Measurements from ENCODE around the gene RSPO1. TPM values are rescaled to one million over a fixed set of nuclear protein-coding genes. Genes with fewer than 3 reads are reported as not detected.

Gene RSPO1
- total and polyA plus RNA-seq, 12 donors, result 0.03 to 0.35 (median 0.10) TPM; not detected in 9

DNA sequence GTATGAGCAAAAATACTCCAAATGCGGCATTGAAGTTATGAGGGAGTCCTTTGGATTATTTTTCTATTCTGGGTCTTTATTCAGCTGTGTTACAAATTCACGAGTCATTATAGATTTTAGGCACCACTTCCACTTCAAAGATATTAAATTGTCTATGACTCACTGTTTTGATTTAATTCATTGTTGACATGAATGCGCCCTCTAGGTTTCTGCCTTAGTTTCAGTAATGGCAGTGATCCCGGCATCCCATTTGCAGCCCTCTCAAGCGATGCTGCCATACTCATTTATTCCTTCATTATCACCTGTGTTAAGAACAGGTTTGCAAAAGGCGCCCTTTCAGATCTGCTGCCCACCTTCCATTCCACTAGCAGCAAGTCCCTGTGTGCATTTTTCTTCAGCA, 14.0 kb downstream of the RSPO1 start:
- 84 to 86% methylated on average over 6 of the region's 6 CpGs for WGBS, 2 donors
- Histone ChIP-seq H3K4me3 (no peak overlapping the region), H3K9me3 (no peaks in the 10 kb centered on the region), H3K4me1 (no peaks in the 10 kb centered on the region), H3K36me3 (no peaks in the 10 kb centered on the region), H3K27ac (no peak overlapping the region), H3K27me3 (peaks cover 0 to 92% (median 74%) of the 10 kb centered on the region in 7 donors)
- TF ChIP-seq, protein P1, sequence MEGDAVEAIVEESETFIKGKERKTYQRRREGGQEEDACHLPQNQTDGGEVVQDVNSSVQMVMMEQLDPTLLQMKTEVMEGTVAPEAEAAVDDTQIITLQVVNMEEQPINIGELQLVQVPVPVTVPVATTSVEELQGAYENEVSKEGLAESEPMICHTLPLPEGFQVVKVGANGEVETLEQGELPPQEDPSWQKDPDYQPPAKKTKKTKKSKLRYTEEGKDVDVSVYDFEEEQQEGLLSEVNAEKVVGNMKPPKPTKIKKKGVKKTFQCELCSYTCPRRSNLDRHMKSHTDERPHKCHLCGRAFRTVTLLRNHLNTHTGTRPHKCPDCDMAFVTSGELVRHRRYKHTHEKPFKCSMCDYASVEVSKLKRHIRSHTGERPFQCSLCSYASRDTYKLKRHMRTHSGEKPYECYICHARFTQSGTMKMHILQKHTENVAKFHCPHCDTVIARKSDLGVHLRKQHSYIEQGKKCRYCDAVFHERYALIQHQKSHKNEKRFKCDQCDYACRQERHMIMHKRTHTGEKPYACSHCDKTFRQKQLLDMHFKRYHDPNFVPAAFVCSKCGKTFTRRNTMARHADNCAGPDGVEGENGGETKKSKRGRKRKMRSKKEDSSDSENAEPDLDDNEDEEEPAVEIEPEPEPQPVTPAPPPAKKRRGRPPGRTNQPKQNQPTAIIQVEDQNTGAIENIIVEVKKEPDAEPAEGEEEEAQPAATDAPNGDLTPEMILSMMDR (IDR thresholded peaks at IDR 0.05), result no peak
- intact Hi-C loops (cut with DNase I), result no loop called here
- no peak for DNase-seq
- no peak for ATAC-seq

DNA sequence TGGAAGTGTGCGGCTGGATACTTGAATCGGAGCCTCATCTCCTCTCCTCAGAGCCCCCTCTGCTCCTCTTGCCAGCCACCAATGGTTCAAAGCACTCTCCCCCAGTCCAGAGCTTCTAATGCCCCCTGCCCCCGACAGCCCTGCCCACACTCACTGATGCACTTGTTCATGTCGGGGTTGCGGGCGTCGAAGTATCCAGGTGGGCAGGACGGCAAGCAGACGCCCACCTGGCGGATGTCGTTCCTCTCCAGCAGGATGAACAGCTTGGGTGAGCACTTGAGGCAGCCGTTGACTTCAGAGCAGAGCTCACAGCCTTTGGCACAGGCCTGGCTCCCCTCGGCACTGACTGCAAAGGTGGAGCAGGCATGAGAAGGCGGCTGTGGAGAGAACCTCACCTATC, 18.4 kb downstream of the RSPO1 start:
- Histone ChIP-seq H3K27ac (no peak overlapping the region), H3K4me3 (no peak overlapping the region), H3K4me1 (no peaks in the 10 kb centered on the region), H3K27me3 (peaks cover 0 to 91% (median 77%) of the 10 kb centered on the region in 7 donors), H3K36me3 (no peaks in the 10 kb centered on the region), H3K9me3 (no peaks in the 10 kb centered on the region)
- WGBS, 2 donors, result 69 to 76% methylated on average over 14 of the region's 14 CpGs
- TF ChIP-seq, protein P1 (IDR thresholded peaks at IDR 0.05), result no peak
- DNase-seq, result no peak
- no peak for ATAC-seq
- intact Hi-C loops (cut with DNase I), result no loop called here

DNA sequence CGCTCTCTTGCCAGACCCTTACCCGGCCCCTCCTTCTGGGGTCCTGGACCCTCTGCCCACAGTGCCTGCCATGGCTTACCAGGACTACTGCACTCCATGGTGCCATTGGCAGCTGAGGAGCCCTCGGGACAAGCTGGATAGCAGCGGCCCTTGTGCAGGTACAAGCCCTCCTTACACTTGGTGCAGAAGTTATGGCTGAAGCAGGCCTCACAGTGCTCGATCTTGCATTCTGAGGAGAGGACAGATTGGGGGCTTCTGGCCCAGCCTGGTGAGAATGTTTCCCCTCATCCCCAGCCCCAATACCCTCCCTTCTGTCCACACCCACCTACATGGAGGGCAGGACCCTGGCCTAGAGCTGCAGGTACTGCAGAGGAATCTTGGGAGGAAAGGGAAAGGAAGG, 20.6 kb downstream of the RSPO1 start:
- 79 to 84% methylated on average over 5 of the region's 5 CpGs for WGBS, 2 donors
- H3K36me3 ChIP-seq, result no peaks in the 10 kb centered on the region
- DNase-seq (no peak), ATAC-seq (no peak)
- no peak overlapping the region for H3K27ac ChIP-seq
- intact Hi-C loops (cut with DNase I), result no loop called here
- H3K9me3 ChIP-seq, result no peaks in the 10 kb centered on the region
- H3K4me3 ChIP-seq, result no peak overlapping the region
- TF ChIP-seq, protein P1 (IDR thresholded peaks at IDR 0.05), result no peak
- no peaks in the 10 kb centered on the region for H3K4me1 ChIP-seq
- H3K27me3 ChIP-seq, result peaks cover 0 to 71% (median 57%) of the 10 kb centered on the region in 7 donors

DNA sequence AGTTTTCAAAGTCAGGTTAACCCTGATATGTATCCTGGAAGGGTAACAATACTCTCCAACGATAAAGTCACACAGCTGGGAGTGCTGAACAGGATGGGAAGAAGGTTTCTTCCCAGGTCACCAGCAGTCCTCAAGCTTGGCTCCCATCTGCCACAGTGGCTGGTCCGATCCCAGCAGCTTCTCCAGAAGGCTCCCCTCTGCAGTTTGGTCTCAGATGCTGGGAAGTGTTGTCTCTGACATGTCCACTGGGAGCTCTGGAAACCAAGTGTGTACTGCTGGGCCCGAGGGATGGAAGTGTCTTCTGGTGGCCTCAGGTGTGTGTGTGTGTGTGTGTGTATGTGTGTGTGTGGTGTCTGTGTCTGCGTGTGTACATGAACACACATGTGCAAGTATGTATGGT, 22.5 kb downstream of the RSPO1 start:
- no peak overlapping the region for H3K27ac ChIP-seq
- no peak for DNase-seq
- no peak for ATAC-seq
- no peaks in the 10 kb centered on the region for H3K36me3 ChIP-seq
- H3K27me3 ChIP-seq, result peaks cover 0 to 68% (median 47%) of the 10 kb centered on the region in 7 donors
- no peaks in the 10 kb centered on the region for H3K4me1 ChIP-seq
- 66 to 69% methylated on average over 4 of the region's 4 CpGs for WGBS, 2 donors
- intact Hi-C loops (cut with DNase I), result no loop called here
- TF ChIP-seq, protein P1 (IDR thresholded peaks at IDR 0.05), result no peak
- no peaks in the 10 kb centered on the region for H3K9me3 ChIP-seq
- H3K4me3 ChIP-seq, result no peak overlapping the region

Measured in heart right ventricle (tissue), 16 donors.